GM12891 (cell line): ENCODE results near the gene ANKRD44.

Source experiments
- DNase-seq: peaks from one replicate; pipeline ENCODE4 v3.0.0; 2011; ENCODE audit warnings: low spot score; ENCODE audit not compliant: insufficient read length
- FAIRE-seq: peaks from 2 replicates; lab custom pipeline; 2011; peaks lifted over from hg19 to GRCh38; lab: Jason Lieb, UNC
- PAX5 ChIP-seq: IDR thresholded peaks from 2 replicates; pipeline ENCODE4 v1.6.1; 2011; ENCODE audit warnings: low read length, moderate library complexity, mild to moderate bottlenecking; ENCODE audit not compliant: insufficient read depth, severe bottlenecking
- POLR2A ChIP-seq: IDR thresholded peaks from 2 replicates; pipeline ENCODE4 v1.6.1; 2011; ENCODE audit warnings: low read depth, low read length, control low read depth
- POLR2AphosphoS5 ChIP-seq: IDR thresholded peaks from 2 replicates; pipeline ENCODE4 v1.6.1; 2011; ENCODE audit warnings: low read depth, low read length, control low read depth
- POU2F2 ChIP-seq: IDR thresholded peaks from 2 replicates; pipeline ENCODE4 v1.6.1; 2011; ENCODE audit warnings: low read depth, mild to moderate bottlenecking, control low read depth, low read length, moderate library complexity
- SPI1 ChIP-seq: IDR thresholded peaks from 2 replicates; pipeline ENCODE4 v1.6.1; 2011; ENCODE audit warnings: low read depth, low read length, control low read depth
- TAF1 ChIP-seq: IDR thresholded peaks from 2 replicates; pipeline ENCODE4 v1.6.1; 2011; ENCODE audit warnings: low read depth, low read length, control low read depth

The ANKRD44 gene

GRCh38 chr2:197090742-197091367 lies 219.7 kb downstream of the ANKRD44 start:
- DNase-seq (no peak), FAIRE-seq (no peak)
- TF ChIP-seq POU2F2, result no peak
- TF ChIP-seq TAF1, result no peak
- TF ChIP-seq PAX5, result no peak

GRCh38 chr2:197089655-197090054 lies 220.9 kb downstream of the ANKRD44 start:
- FAIRE-seq (no peak), DNase-seq (no peak)
- TF ChIP-seq PAX5, result no peak
- TF ChIP-seq TAF1, result no peak
- no peak for TF ChIP-seq POLR2AphosphoS5
- no peak for TF ChIP-seq SPI1
- TF ChIP-seq POLR2A, result no peak

GRCh38 chr2:197088694-197089093 lies 221.9 kb downstream of the ANKRD44 start:
- DNase-seq (no peak), FAIRE-seq (no peak)
- no peak for TF ChIP-seq SPI1
- no peak for TF ChIP-seq POU2F2
- TF ChIP-seq TAF1, result no peak
- no peak for TF ChIP-seq POLR2A
- no peak for TF ChIP-seq PAX5
- TF ChIP-seq POLR2AphosphoS5, result no peak

GRCh38 chr2:197086500-197086899 lies 224.1 kb downstream of the ANKRD44 start:
- no peak for DNase-seq
- TF ChIP-seq POLR2AphosphoS5 (no peak), POU2F2 (no peak), POLR2A (no peak), TAF1 (no peak), PAX5 (no peak), SPI1 (peak; percentile 73)
- FAIRE-seq, result no peak

GRCh38 chr2:197085665-197086064 lies 224.9 kb downstream of the ANKRD44 start:
- no peak for FAIRE-seq
- TF ChIP-seq POLR2A (no peak), PAX5 (no peak), POLR2AphosphoS5 (no peak), POU2F2 (no peak), SPI1 (no peak), TAF1 (no peak)
- no peak for DNase-seq

- FAIRE-seq (no peak), DNase-seq (no peak)
- TF ChIP-seq POLR2A, result no peak
- no peak for TF ChIP-seq POLR2AphosphoS5
Observed at GRCh38 chr2:197081294-197081693, 229.3 kb downstream of the ANKRD44 start.

GRCh38 chr2:197080578-197081216 lies 229.9 kb downstream of the ANKRD44 start:
- FAIRE-seq (no peak), DNase-seq (no peak)
- TF ChIP-seq TAF1 (no peak), PAX5 (no peak), SPI1 (no peak), POU2F2 (no peak), POLR2A (no peak), POLR2AphosphoS5 (no peak)

GRCh38 chr2:197079832-197080555 lies 230.6 kb downstream of the ANKRD44 start:
- TF ChIP-seq POLR2A, result no peak
- no peak for TF ChIP-seq TAF1
- TF ChIP-seq POLR2AphosphoS5, result no peak
- no peak for TF ChIP-seq PAX5
- FAIRE-seq, result no peak
- DNase-seq, result no peak

GRCh38 chr2:197079414-197079813 lies 231.2 kb downstream of the ANKRD44 start:
- TF ChIP-seq POU2F2 (no peak), POLR2A (no peak), SPI1 (no peak), PAX5 (no peak)
- FAIRE-seq (no peak), DNase-seq (no peak)

- DNase-seq (no peak), FAIRE-seq (no peak)
- TF ChIP-seq POLR2A (no peak), POU2F2 (no peak), SPI1 (no peak), TAF1 (no peak)
Observed at GRCh38 chr2:197078535-197078934, 232.0 kb downstream of the ANKRD44 start.
